HEK293T (cell line): ENCODE data around the gene DPEP2.

Source experiments
- ARNT ChIP-seq: fragments of 450-650 bp; IDR thresholded peaks from 2 replicates; pipeline ENCODE4 v1.6.1; 2017; ENCODE audit warnings: mild to moderate bottlenecking
- FOXA1 ChIP-seq: fragments of 450-650 bp; IDR thresholded peaks from 2 replicates; pipeline ENCODE4 v1.6.1; 2016; ENCODE audit warnings: mild to moderate bottlenecking
- PKNOX1 ChIP-seq: fragments of 450-650 bp; IDR thresholded peaks from 2 replicates; pipeline ENCODE4 v1.6.1; 2016

- TF ChIP-seq ARNT: no peak
- no peak for TF ChIP-seq FOXA1
- TF ChIP-seq PKNOX1: no peak
Measured at GRCh38 chr16:67954421-67955196, 44.7 kb downstream of the DPEP2 start.
